GM08714 (cell line): ENCODE results near the gene SCUBE1.
"Not testable (repeated sequence)": the region's sequence is repeated elsewhere in the genome, so short reads cannot be mapped to it uniquely, and the experiment has no call there.

ENCODE experiments used
- H3K4me3 ChIP-seq: fragments of 200-500 bp; sonication (Bioruptor generic); 2 replicates; pipeline ENCODE4 v1.5.1; 2014; ENCODE audit warnings: mild to moderate bottlenecking, low read length, inconsistent platforms
- ZNF274 ChIP-seq: IDR thresholded peaks from 2 replicates; pipeline ENCODE4 v1.6.1; 2012; ENCODE audit warnings: mild to moderate bottlenecking, low read depth, low read length

SCUBE1 gene

GRCh38 chr22:43376765-43377547, 33.8 kb upstream of the SCUBE1 start:
- no peak overlapping the region; the same call in 1 of the 2 replicates for H3K4me3 ChIP-seq
- TF ChIP-seq ZNF274, result no peak

- H3K4me3 ChIP-seq, result no peak overlapping the region
- no peak for TF ChIP-seq ZNF274
Measured at GRCh38 chr22:43375951-43376455, 32.8 kb upstream of the SCUBE1 start.

- H3K4me3 ChIP-seq, result no peak overlapping the region
- TF ChIP-seq ZNF274, result no peak
Measured at GRCh38 chr22:43370036-43370435, 26.9 kb upstream of the SCUBE1 start.

- H3K4me3 ChIP-seq, result no peak overlapping the region
- no peak for TF ChIP-seq ZNF274
Measured at GRCh38 chr22:43365715-43366440, 22.7 kb upstream of the SCUBE1 start.

- H3K4me3 ChIP-seq, result no peak overlapping the region
- no peak for TF ChIP-seq ZNF274
Measured at GRCh38 chr22:43364169-43364435, 20.9 kb upstream of the SCUBE1 start.

GRCh38 chr22:43363315-43364168, 20.4 kb upstream of the SCUBE1 start:
- H3K4me3 ChIP-seq, result no peak overlapping the region
- no peak for TF ChIP-seq ZNF274

GRCh38 chr22:43360576-43360975, 17.4 kb upstream of the SCUBE1 start:
- no peak overlapping the region for H3K4me3 ChIP-seq
- no peak for TF ChIP-seq ZNF274

GRCh38 chr22:43356881-43357280, 13.7 kb upstream of the SCUBE1 start:
- TF ChIP-seq ZNF274, result no peak
- no peak overlapping the region for H3K4me3 ChIP-seq

- not testable (repeated sequence) for H3K4me3 ChIP-seq
Measured at GRCh38 chr22:43355688-43356087, 12.5 kb upstream of the SCUBE1 start.

- no peak overlapping the region for H3K4me3 ChIP-seq
- TF ChIP-seq ZNF274, result no peak
Measured at GRCh38 chr22:43351966-43352345, 8.8 kb upstream of the SCUBE1 start.

GRCh38 chr22:43349636-43350035, 6.5 kb upstream of the SCUBE1 start:
- no peak for TF ChIP-seq ZNF274
- H3K4me3 ChIP-seq, result no peak overlapping the region

- H3K4me3 ChIP-seq, result no peak overlapping the region
- no peak for TF ChIP-seq ZNF274
Measured at GRCh38 chr22:43346521-43346929, 3.4 kb upstream of the SCUBE1 start.

GRCh38 chr22:43345761-43346301, 2.7 kb upstream of the SCUBE1 start:
- no peak overlapping the region for H3K4me3 ChIP-seq
- TF ChIP-seq ZNF274, result no peak

- H3K4me3 ChIP-seq, result no peak overlapping the region
- TF ChIP-seq ZNF274, result no peak
Measured at GRCh38 chr22:43345356-43345755, 2.2 kb upstream of the SCUBE1 start.
